HG03159 (cell line): Measurements from ENCODE around the gene SERPINB5.
"Not testable (repeated sequence)": the region's sequence is repeated elsewhere in the genome, so short reads cannot be mapped to it uniquely, and the experiment has no call there.

ENCODE experiments used
- ATAC-seq: cut with Tn5 transposase; IDR thresholded peaks from one replicate; pipeline ENCODE4 v1.9.1; 2021; ENCODE audit warnings: mild to moderate bottlenecking, moderate library complexity; ENCODE audit not compliant: unreplicated experiment

The SERPINB5 gene

GRCh38 chr18:63476668-63477067, at the start of gene SERPINB5:
TSS of gene SERPINB5 (plus strand) at chr18:63476958. CDS start at chr18:63484429, 7,471 bp downstream.
- no peak for ATAC-seq

DNA sequence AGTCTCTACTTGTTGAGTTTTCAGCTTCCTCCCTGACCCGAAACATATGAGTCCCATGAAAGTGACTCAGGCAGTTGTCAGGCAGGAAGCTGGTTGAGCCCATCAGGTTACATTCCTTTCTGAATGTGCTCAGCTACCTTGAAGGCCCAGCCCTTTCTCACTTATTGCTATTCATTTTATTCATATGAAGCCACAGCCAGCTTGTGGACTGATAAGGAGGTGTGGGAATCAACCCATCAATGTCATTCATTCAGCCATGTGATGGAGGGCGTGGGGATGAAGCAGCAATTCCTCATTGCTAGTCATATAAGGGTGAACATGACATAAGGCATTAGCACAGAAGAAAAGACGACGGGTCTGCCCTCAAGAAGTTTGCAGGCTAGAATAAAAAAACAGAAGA, 49.2 kb upstream of the SERPINB5 start:
- no peak for ATAC-seq

DNA sequence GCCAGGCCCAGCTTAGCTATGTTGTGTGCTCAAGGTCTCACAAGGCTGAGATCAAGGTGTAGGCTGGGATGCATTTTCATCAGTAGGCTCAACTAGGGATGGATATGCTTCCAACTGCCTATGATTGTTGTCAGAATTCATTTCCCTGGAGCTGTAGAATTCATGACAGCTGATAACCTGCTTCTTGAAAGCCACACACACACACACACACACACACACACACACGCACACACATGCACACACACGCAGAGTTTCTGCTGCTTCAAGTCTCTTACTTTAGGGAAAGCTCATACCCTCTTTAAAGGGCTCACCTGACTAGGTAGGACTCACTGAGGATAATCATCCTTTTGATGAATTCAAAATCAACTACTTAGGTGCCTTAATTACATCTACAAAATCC, 46.2 kb upstream of the SERPINB5 start:
- ATAC-seq, result no peak

DNA sequence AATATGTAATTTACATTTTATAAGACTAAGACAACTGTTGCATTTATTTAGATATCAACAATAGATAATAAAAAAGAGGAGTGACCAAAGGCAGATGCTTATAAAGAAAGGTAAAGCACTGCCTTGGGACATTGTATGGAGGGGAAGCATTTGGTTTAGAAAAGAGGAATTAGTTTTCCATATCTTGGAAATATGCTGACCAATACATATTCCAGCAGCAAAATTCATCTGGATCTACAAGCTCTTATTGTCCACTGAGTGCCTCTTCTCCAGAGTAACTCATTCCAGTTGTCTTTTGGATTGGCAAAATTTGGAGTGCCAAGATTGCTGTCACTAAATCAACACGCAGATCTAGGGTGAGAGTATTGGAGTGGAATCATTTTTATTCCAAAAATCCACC, 45.6 kb upstream of the SERPINB5 start:
- no peak for ATAC-seq

GRCh38 chr18:63433334-63433866, 43.4 kb upstream of the SERPINB5 start:
- ATAC-seq, result no peak

GRCh38 chr18:63438181-63438580, 38.6 kb upstream of the SERPINB5 start:
- ATAC-seq, result no peak

DNA sequence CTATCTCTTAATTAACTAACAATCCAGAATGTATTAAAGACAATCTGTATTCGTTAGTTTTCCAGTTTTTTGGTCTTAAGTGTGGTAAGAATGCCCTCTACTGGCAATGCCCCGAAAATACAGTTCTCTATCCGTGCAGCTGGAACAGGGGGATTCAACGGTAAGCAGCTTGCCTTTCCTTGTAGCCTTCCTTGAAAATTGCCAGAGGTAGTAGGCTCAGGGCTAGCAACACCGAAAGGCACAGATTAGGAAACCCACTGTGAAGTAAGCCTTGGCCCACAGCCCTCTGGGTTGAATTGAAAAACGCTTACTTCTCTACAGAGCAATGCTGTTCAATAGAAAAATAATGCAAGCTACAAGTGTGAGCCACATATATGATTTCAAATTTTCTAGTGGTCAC, 37.4 kb upstream of the SERPINB5 start:
- ATAC-seq, result no peak

DNA sequence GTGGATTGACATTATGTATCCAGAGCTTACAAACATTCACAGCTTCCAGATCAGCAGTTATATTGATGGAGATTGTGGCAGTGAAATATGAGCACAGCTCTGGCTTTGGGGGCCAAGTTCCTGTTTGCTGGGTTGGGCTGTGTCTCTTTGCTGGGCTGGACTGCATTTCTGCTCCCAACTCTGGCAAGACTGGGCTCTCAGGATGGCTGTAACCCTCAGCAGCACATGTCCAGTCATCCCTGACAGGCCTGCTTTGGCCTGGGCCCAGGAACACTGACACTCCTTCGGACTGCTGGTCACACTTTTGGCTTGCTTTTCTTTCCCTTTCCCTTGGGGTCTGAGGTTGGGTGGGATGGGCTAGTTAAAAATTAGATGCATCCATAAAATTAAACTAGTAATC, 36.5 kb upstream of the SERPINB5 start:
- no peak for ATAC-seq

- ATAC-seq, result peak; percentile 64
Measured at GRCh38 chr18:63440881-63441280, 35.9 kb upstream of the SERPINB5 start.

DNA sequence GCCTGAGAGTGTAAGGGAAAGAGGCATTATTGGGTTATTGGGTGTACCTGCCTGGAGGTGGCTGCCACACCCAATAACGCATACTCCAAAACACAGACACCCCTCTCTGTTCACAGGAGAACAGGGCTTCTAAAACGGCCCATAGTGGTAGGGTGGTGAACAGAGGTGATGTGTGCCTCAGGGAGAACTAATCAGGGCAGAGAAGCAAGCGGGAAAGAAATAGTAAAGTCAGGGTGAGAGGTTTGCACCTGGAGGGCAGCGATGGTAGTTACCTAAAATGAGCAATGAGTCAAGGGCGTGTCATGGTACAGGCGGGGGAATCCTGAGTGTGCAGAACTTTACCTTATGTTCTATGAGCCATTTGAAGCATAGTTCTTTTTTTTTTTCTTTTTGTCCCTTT, 32.9 kb upstream of the SERPINB5 start:
- no peak for ATAC-seq

DNA sequence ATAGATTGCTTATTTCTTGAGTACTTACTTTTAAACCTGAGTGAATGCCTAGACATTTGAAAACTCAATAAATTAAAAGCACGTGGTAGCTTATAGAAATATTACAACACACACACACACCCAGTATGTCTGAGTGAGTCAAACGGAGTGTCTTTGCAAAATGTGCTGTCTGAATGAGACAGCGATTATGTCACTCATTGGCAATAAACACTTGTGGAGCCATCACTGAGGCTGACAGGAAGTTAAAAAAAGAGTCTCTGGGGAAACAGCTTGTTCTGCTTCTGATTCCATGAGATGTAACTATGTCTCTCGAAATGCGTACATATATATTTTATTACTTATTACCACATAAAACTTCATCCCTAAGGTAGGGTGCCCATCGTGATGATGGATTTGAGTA, 32.2 kb upstream of the SERPINB5 start:
- ATAC-seq, result no peak

DNA sequence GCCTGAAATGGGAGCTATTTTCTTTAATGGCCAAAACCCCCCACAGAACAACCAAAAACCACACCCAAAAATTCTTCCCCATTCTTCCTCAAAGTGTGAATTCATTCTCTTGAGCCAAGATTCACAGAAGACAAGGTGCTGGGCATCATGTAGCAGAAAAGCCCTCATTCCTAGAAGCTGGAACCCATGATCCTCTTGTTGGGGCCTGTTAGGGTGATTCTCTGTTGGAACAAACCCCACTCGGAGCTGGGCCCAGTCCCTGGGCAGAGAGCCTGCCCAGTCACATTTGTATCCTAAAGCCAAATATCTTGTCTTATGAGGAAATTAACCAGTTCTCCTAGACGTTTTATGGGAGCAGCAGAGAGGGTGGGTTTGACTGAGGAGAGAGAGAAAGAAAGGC, 31.7 kb upstream of the SERPINB5 start:
- no peak for ATAC-seq

GRCh38 chr18:63446266-63446665, 30.5 kb upstream of the SERPINB5 start:
- no peak for ATAC-seq

DNA sequence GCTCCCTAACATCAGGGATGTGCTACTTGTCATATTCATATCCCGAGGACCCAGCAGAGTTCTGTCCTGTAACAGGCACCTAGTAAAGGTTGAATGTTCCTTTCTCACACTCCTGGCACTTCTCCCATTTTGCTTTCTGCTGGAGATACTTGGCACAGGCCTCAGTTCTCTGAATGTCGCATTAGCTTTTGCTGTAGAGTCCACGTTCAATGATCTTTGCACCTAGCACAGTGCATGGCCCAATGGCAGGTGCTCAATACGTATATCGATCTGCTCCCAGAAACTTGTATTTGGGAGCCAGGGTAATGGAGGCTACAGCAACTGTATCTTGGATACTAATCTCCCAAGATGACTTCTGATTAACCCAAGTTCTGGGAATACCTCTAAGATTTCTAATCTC, 29.7 kb upstream of the SERPINB5 start:
- ATAC-seq, result no peak

DNA sequence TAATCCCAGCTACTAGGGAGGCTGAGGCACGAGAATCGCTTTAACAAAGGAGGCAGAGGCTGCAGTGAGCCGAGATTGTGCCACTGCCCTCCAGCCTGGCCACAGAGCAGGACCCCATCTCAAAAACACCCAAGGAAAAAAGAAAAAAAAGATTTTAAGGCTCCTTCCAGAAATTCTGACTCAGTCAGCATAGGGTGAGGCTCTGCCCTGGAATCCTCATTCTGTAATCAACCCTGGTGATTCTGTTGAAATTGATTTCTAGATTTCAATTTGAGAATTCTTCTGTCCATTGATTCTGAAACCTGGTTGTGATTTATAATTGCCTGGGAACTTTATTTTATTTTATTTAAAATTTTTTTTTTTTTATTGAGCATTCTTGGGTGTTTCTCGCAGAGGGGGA, 27.3 kb upstream of the SERPINB5 start:
- ATAC-seq, result no peak

GRCh38 chr18:63451799-63452660, 24.7 kb upstream of the SERPINB5 start:
- ATAC-seq, result no peak

GRCh38 chr18:63452751-63453150, 24.0 kb upstream of the SERPINB5 start:
- not testable (repeated sequence) for ATAC-seq

DNA sequence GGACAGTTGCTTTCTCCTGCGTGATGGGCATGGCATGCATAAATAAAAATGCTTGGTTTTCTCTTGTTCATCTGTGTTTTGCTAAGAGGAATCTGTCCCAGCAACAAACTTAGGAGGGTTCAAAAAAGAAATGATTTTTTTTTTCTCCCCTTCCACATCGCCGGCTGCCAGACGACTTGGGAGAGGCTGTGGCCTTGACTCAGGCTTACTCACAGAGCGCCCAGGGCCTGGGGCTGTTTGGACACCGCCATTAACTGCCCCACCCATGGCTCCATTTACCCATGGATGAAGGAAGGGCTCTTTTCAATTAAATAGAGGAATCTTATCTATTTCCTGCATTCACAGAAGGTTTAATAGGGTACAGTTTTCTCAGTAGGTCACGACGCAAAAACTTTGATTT, 22.3 kb upstream of the SERPINB5 start:
- ATAC-seq, result no peak

DNA sequence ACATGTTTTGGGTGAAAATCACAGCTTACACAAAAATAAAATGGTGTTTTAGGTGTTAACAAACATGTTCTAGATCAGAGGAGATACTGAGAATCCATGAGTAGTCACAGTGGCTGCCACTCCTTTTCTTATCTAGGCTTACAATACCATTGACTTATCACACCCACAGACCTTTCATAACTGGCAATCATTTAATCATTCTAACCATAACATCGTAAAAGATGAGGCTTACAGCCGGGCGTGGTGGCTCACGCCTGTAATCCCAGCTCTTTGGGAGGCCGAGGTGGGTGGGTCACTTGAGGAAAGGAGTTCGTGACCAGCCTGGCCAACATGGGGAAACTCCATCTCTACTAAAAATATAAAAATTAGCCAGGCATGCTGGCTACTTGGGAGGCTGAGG, 18.8 kb upstream of the SERPINB5 start:
- ATAC-seq, result no peak

GRCh38 chr18:63460414-63460813, 16.3 kb upstream of the SERPINB5 start:
- no peak for ATAC-seq

DNA sequence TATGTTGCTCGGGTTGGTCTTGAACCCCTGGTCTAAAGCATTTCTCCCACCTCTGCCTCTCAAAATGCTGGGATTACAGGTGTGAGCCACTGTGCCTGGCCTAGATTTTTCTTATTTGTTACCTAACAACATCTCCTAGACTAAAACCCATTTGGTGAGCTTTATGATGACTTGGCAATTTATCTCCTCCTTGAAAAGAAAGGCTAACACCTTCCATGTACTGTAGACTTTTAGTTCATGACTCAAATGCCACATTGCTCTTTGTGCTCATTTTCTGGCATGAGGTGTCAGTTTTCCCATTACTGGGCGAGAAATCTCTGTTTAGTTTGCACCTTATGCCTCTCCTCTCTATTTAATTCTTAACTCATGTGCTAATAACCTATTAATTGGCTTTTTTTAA, 12.3 kb upstream of the SERPINB5 start:
- no peak for ATAC-seq

DNA sequence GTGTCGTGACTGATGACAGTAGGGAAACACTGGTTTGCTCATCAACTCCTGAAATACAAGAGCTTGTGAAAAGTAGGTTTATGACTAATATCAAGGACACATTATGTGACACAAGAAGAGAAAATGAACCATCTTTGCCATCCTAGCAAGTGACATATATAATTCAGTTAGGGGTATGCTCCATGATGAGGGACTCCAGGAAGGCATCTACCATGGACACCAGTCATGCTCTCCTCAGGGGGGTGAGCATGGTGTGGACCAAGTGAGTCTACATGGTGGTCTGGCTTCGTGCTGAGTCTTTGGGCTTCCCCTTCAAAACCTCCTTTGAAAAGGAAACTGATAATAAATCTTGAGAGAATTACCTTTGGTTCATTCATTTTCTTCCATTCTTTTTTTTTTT, 11.7 kb upstream of the SERPINB5 start:
- ATAC-seq, result no peak

DNA sequence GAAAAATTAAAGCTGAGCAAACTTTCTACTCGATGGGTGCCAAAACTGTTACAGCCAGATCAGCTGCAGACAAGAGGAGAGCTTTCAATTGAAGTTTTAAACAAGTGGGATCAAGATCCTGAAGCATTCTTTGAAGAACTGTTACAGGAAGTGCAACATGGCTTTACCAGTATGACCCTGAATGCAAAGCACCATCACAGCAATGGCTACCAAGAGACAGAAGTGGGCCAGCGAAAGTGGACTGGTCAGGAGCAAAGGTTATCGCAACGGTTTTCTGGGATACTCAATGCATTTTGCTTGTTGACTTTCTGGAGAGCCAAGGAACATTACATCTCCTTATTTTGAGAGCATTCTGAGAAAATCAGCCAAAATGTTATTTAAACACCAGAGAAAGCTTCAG, 9.1 kb upstream of the SERPINB5 start:
- ATAC-seq, result no peak
